OCI-LY7 (cell line): Measurements from ENCODE around the gene DCAF15. TPM values are rescaled to one million over a fixed set of nuclear protein-coding genes. Genes with fewer than 3 reads are reported as not detected.
A peak's percentile ranks its signal among the peaks of the same experiment; 100 is the strongest.

ENCODE experiments used
- BruUV-seq: library from RNA; stranded (reverse); fragments of 400-500 nt; replicated peaks from 2 replicates; lab custom pipeline; 2021; lab: Mats Ljungman, UMichigan
- CTCF ChIA-PET: fragments of 300-600 bp; sonication (Branson Sonifier 250); formaldehyde crosslinking; loops from one replicate; lab custom pipeline; 2022; ENCODE audit warnings: antibody characterized with exemption; ENCODE audit not compliant: unreplicated experiment; lab: Charles Lee
- POLR2A ChIA-PET: fragments of 300-600 bp; sonication (Branson Sonifier 250); formaldehyde crosslinking; loops from one replicate; lab custom pipeline; 2022; ENCODE audit warnings: antibody characterized with exemption; lab: Charles Lee
- DNase-seq: peaks from one replicate; pipeline ENCODE4 v3.0.0-alpha.2; 2015; ENCODE audit warnings: low spot score
- H2AFZ ChIP-seq: fragments of 200-600 bp; sonication (generic), shearing (Covaris generic); 2 replicates; pipeline ENCODE4 v1.6.1; 2014; ENCODE audit warnings: mild to moderate bottlenecking, antibody characterized with exemption, low read length, moderate library complexity
- H3K27ac ChIP-seq: fragments of 200-600 bp; sonication (generic); 2 replicates; pipeline ENCODE4 v1.5.1; 2014; ENCODE audit warnings: mixed run types, low read depth, mild to moderate bottlenecking, moderate library complexity, low read length, inconsistent platforms; ENCODE audit not compliant: poor library complexity, severe bottlenecking
- H3K36me3 ChIP-seq: fragments of 200-600 bp; sonication (generic); 2 replicates; pipeline ENCODE4 v1.6.1; 2014; ENCODE audit warnings: mild to moderate bottlenecking, antibody characterized with exemption, low read length, moderate library complexity, mixed read lengths; ENCODE audit not compliant: insufficient read depth
- H3K4me1 ChIP-seq: fragments of 200-600 bp; sonication (generic); 2 replicates; pipeline ENCODE4 v1.5.1; 2014; ENCODE audit warnings: mild to moderate bottlenecking, low read length; ENCODE audit not compliant: insufficient read depth, poor library complexity, severe bottlenecking
- H3K4me2 ChIP-seq: fragments of 200-600 bp; sonication (generic); 2 replicates; pipeline ENCODE4 v1.6.1; 2014; ENCODE audit warnings: mild to moderate bottlenecking, low read length
- H3K4me3 ChIP-seq: fragments of 200-600 bp; sonication (generic); 2 replicates; pipeline ENCODE4 v1.5.1; 2014; ENCODE audit warnings: mild to moderate bottlenecking, low read depth, low read length; ENCODE audit not compliant: poor library complexity, severe bottlenecking
- H3K79me2 ChIP-seq: fragments of 200-600 bp; sonication (generic); 2 replicates; pipeline ENCODE4 v1.6.1; 2016; ENCODE audit warnings: low read depth, mild to moderate bottlenecking, low read length, moderate library complexity, mixed read lengths; ENCODE audit not compliant: insufficient read depth
- H3K9me2 ChIP-seq: fragments of 200-600 bp; sonication (generic); 2 replicates; pipeline ENCODE4 v1.6.1; 2016; ENCODE audit warnings: mild to moderate bottlenecking, low read length, mixed read lengths; ENCODE audit not compliant: insufficient read depth
- H3K9me3 ChIP-seq: fragments of 200-600 bp; sonication (generic); 2 replicates; pipeline ENCODE4 v1.6.1; 2014; ENCODE audit warnings: mild to moderate bottlenecking, mixed run types, low read length, mixed read lengths
- H4K20me1 ChIP-seq: fragments of 200-600 bp; sonication (generic); 2 replicates; pipeline ENCODE4 v1.6.1; 2014; ENCODE audit warnings: mild to moderate bottlenecking, antibody characterized with exemption, low read length, moderate library complexity, mixed read lengths; ENCODE audit not compliant: insufficient read depth
- CTCF ChIP-seq: fragments of 200-600 bp; sonication (generic); conservative IDR thresholded peaks from 2 replicates; pipeline ENCODE4 v1.5.1; 2014; ENCODE audit warnings: mild to moderate bottlenecking, antibody characterized with exemption, low read length, moderate library complexity, mixed read lengths
- EZH2phosphoT487 ChIP-seq: fragments of 200-600 bp; sonication (generic); IDR thresholded peaks from 2 replicates; pipeline ENCODE4 v1.6.1; 2018; ENCODE audit warnings: low read depth, borderline replicate concordance, mild to moderate bottlenecking, mixed run types, antibody characterized with exemption, low read length, moderate library complexity, mixed read lengths
- intact Hi-C: fragments of 100-400 bp; cut with micrococcal nuclease; formaldehyde crosslinking; loops from one replicate; pipeline ENCODE4 v1.10.0; 2022; ENCODE audit not compliant: unreplicated experiment
- total RNA-seq, 2 experiments: library from RNA; depleted of rRNA in 1 of 2; stranded (reverse); fragments of >200 nt in 1 of 2; shearing (Covaris generic) in 1 of 2; gene quantifications; 2 replicates each; pipeline ENCODE4 v1.2.3, GENCODE V29; 2014 to 2022

DCAF15 gene
- total RNA-seq, 2 experiments from 2014 or later = 71.3 to 86.2 TPM

GRCh38 chr19:14004619-14005348 is 52.5 kb downstream of the DCAF15 start:
- Histone ChIP-seq H3K4me2 (peak overlapping the region; percentile 93), H3K79me2 (peaks cover 54% of the 10 kb centered on the region), H3K4me3 (peak overlapping the region; percentile 78), H3K9me2 (no peaks in the 10 kb centered on the region), H3K9me3 (no peaks in the 10 kb centered on the region), H2AFZ (peak overlapping the region; percentile 26; the same call in 1 of the 2 replicates), H3K4me1 (peaks cover 52% of the 10 kb centered on the region), H3K36me3 (peaks cover 10% of the 10 kb centered on the region; the same call in 1 of the 2 replicates), H4K20me1 (no peaks in the 10 kb centered on the region), H3K27ac (peak overlapping the region; percentile 87)
- no peak for TF ChIP-seq CTCF
- no peak for TF ChIP-seq EZH2phosphoT487
- POLR2A ChIA-PET = interaction anchor here (0.6 to 5.6 kb wide), 4 partner anchors 9 to 20 kb away, joined by 3 to 39 read pairs (median 6); no protein-coding TSS in a partner anchor
- peak; percentile 41 for DNase-seq
- TSS peak; percentile 81 for BruUV-seq
- intact Hi-C loops = loop anchor here (1.0 kb wide), 1 partner anchor 18 kb away; no protein-coding TSS in a partner anchor
- CTCF ChIA-PET = interaction anchor here (0.5 to 1.1 kb wide), 2 partner anchors 27 to 1347 kb away, joined by 3 to 4 read pairs; partner anchors contain the start of gene IL27RA

DNA sequence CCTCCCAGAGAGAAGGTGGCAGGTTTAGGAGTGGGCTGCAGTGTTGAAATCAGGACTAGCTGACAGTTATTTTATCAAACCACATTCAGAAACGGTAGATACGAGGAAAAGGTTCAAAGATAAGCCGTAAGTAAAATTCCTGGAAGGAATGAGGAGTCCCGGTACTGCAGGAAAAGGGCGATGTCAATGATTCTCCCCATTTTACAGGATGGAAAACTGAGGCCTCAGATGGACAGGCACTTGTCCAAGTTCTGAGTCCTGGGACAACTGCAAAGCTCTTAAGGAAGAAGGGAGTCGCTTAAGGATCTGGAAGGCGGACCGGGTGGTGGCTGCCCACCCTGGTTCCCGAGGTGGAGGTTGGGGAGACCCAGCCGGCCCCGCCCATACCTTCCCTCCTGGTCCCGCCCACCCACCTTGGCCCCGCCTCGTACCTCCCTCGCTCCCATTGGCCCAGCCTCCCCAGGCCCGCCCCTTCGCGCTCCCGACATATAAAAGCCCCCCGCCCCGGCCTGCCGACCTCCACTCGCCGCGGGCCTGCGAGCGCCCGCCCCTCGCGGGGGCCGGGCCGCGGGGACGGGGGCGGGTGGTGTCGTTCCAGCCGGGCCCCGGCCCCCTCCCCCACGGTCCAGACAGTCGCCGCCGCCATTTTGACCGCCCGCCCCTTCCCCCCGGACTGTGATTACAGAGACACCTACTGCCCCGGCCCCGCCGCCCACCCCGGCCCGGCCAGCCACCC is 53.2 kb downstream of the DCAF15 start:
- Histone ChIP-seq H3K36me3 (0 out of 2 replicates have a peak, but pooled peaks cover 2% of the 10 kb centered on the region), H3K4me2 (peak overlapping the region; percentile 93), H2AFZ (no peak overlapping the region; the same call in 1 of the 2 replicates), H3K79me2 (peaks cover 47% of the 10 kb centered on the region), H3K27ac (peak overlapping the region; percentile 87), H4K20me1 (no peaks in the 10 kb centered on the region), H3K4me1 (peaks cover 50% of the 10 kb centered on the region), H3K9me2 (no peaks in the 10 kb centered on the region), H3K4me3 (peak overlapping the region; percentile 78), H3K9me3 (no peaks in the 10 kb centered on the region)
- no TSS peak for BruUV-seq
- DNase-seq = peak; percentile 91
- CTCF ChIA-PET = interaction anchor here (0.6 to 1.1 kb wide), 2 partner anchors 26 to 67 kb away, joined by 4 read pairs; partner anchors contain the start of genes IL27RA and PODNL1
- intact Hi-C loops = loop anchor here (1.0 kb wide), 3 partner anchors 19 to 76 kb away; partner anchors contain the start of gene DCAF15
- TF ChIP-seq CTCF (no peak), EZH2phosphoT487 (no peak)
- POLR2A ChIA-PET = interaction anchor here (0.6 to 5.6 kb wide), 4 partner anchors 9 to 21 kb away, joined by 3 to 39 read pairs (median 6); no protein-coding TSS in a partner anchor
